Transverse colon (tissue), 4 donors: ENCODE measurements around the gene PLXND1. TPM values are rescaled to one million over a fixed set of nuclear protein-coding genes. Genes with fewer than 3 reads are reported as not detected.

Experiments
- DNase-seq: peaks from one replicate; pipeline ENCODE4 v3.0.0-alpha.2; 2019
- H3K27ac ChIP-seq, 4 donors: fragments of 200-600 bp; sonication (generic); 2 replicates each; pipeline ENCODE4 v1.5.1; 2016 to 2018; ENCODE audit warnings: inconsistent platforms in 4 of 4
- H3K27me3 ChIP-seq: fragments of 200-600 bp; sonication (generic); 2 replicates; pipeline ENCODE4 v1.5.1; 2017; ENCODE audit warnings: inconsistent platforms
- H3K36me3 ChIP-seq, 4 donors: fragments of 200-600 bp; sonication (generic); 2 replicates each; pipeline ENCODE4 v1.5.1; 2017 to 2019; ENCODE audit warnings: inconsistent platforms in 4 of 4
- H3K4me1 ChIP-seq, 4 donors: fragments of 200-600 bp; sonication (generic); 2 replicates each; pipeline ENCODE4 v1.5.1; 2017 to 2020; ENCODE audit warnings: inconsistent platforms in 4 of 4
- H3K4me3 ChIP-seq, 4 donors: fragments of 200-600 bp; sonication (generic); 1 replicate in 1 of 4; 2 replicates in 3 of 4; pipeline versions ENCODE4 v1.5.1 to v1.6.1; 2017 to 2019; ENCODE audit warnings: inconsistent platforms in 4 of 4
- H3K9me3 ChIP-seq, 2 donors: fragments of 200-600 bp; sonication (generic); 2 replicates each; pipeline ENCODE4 v1.5.1; 2017 to 2019; ENCODE audit warnings: inconsistent platforms in 2 of 2
- CTCF ChIP-seq, 5 experiments: fragments of 200-600 bp in 3 of 5; fragments of 450-650 bp in 2 of 5; sonication (generic) in 3 of 5; IDR thresholded peaks; 1 replicate in 2 of 5; 2 replicates in 3 of 5; pipeline ENCODE4 v1.5.1; 2016 to 2017; ENCODE audit warnings: antibody characterized with exemption in 5 of 5, inconsistent platforms in 3 of 5, mild to moderate bottlenecking in 2 of 5, moderate library complexity in 1 of 5
- EP300 ChIP-seq: sonication (generic); formaldehyde crosslinking; IDR thresholded peaks from one replicate; pipeline ENCODE4 v1.6.1; 2017; ENCODE audit warnings: antibody characterized with exemption, low read depth
- POLR2A ChIP-seq: fragments of 450-650 bp; IDR thresholded peaks from one replicate; pipeline ENCODE4 v1.6.1; 2016; ENCODE audit warnings: antibody characterized with exemption, mild to moderate bottlenecking, moderate library complexity
- POLR2AphosphoS5 ChIP-seq, 3 donors: sonication (generic); formaldehyde crosslinking; IDR thresholded peaks; one replicate each; pipeline ENCODE4 v1.6.1; 2016; ENCODE audit warnings: antibody characterized with exemption in 3 of 3
- whole genome bisulfite sequencing, 2 donors: methylation state at CpG; one replicate each; pipeline ENCODE4 v1.1.5; 2018; ENCODE audit warnings: low coverage in 1 of 2; 5-methylcytosine and 5-hydroxymethylcytosine counted together
- in situ Hi-C, 4 donors: fragments of 200-750 bp; cut with MboI; loops; one replicate each; pipeline versions ENCODE4 v1.15.0 to v1.15.1; 2017; ENCODE audit warnings: low sequenced_read_pairs in 3 of 4, low pct_ligation_motif_present in 1 of 4, low pct_unique_long_range_greater_than_20kb in 1 of 4
- intact Hi-C: fragments of 100-400 bp; cut with DNase I; formaldehyde crosslinking; loops from one replicate; pipeline ENCODE4 v1.15.1; 2023; ENCODE audit warnings: low total_unique reads
- total RNA-seq, 4 donors: library from RNA; depleted of rRNA; stranded (reverse); fragments of >200 nt; gene quantifications; one replicate each; pipeline ENCODE4 v1.1.0, GENCODE V29; 2016

The PLXND1 gene
- total RNA-seq, 4 donors from 2014 or later, result 26.4 to 71.8 (median 35.8) TPM

DNA sequence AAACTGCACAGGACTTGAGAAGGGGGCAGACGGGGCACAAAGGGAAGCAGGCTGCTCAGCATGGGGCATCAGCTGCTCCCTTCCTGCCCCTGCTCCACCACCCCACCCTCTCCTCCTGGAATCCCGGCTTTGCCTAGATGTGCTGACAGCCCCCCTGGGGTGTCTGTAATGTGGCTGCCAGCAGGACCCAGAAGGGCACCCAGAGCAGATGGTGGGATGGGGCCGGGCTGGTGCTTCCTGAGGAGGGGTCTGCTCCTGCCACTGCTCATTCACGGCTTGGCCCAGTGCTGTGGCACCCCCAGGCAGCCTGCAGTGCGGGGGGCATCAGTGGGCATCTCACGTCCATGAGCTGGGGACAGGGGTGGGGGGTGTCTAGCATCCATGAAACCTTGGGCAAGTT lies 53.3 kb downstream of the PLXND1 start:
- DNase-seq, result no peak
- Histone ChIP-seq H3K27me3 (no peaks in the 10 kb centered on the region), H3K4me1 (peaks cover 0 to 18% (median 8%) of the 10 kb centered on the region in 4 donors), H3K4me3 (no peak overlapping the region), H3K9me3 (no peaks in the 10 kb centered on the region), H3K27ac (no peak overlapping the region), H3K36me3 (no peaks in the 10 kb centered on the region)
- TF ChIP-seq POLR2A, result no peak
- TF ChIP-seq POLR2AphosphoS5 (IDR thresholded peaks at IDR 0.05), result no peak
- no peak for TF ChIP-seq CTCF (IDR thresholded peaks at IDR 0.05)
- no peak for TF ChIP-seq EP300
- 90% methylated on average over 6 of the region's 6 CpGs; no CpG with 5 or more reads in 1 of the 2 donors for WGBS, 2 donors
- in situ Hi-C loops, result no loop called here
- intact Hi-C loops, result no loop called here

DNA sequence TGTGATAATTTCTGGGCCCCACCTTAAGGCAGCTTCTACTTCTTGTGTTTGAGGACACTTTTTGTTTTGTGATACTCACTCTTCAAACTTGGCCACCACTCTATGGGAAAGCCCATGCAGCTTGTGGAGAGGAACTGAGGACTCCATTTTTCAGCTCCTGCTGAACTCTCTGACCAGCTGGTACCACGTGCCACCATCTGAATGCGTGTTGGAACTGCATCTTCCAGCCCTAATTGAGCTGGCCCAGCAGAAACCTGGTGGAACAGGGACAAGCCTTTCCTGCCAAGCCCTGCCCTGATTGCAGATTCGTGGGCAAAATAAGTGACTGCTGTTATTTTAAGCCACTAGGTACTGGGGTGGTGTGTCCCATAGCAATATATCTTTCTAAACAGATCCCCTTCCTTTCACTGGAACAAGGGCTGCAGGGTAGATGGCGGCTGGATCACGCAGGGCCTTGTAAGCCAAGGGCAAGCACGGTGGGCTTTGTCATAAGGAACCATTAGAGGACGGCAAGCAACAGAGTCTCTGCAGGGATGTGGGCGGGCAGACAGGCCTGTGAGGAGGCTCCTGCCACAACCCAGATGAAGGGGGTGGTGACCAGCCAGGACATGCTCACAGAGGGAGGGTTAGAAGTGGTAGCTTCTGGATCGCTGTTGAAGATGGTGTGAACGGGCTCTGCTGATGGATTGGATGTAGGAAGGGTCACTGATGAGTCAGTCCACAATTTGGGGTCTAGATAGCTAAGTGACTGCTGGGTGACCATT lies 54.0 kb downstream of the PLXND1 start:
- intact Hi-C loops, result no loop called here
- H3K36me3 ChIP-seq, result no peaks in the 10 kb centered on the region
- H3K9me3 ChIP-seq, result no peaks in the 10 kb centered on the region
- H3K4me1 ChIP-seq, result peaks cover 0 to 18% (median 4%) of the 10 kb centered on the region in 4 donors
- in situ Hi-C loops, result no loop called here
- WGBS, 2 donors, result 82% methylated on average over 10 of the region's 10 CpGs; no CpG with 5 or more reads in 1 of the 2 donors
- TF ChIP-seq EP300 (no peak), POLR2A (no peak), POLR2AphosphoS5 (IDR thresholded peaks at IDR 0.05) (no peak), CTCF (IDR thresholded peaks at IDR 0.05) (no peak)
- no peaks in the 10 kb centered on the region for H3K27me3 ChIP-seq
- DNase-seq, result no peak
- H3K27ac ChIP-seq, result no peak overlapping the region
- no peak overlapping the region for H3K4me3 ChIP-seq

DNA sequence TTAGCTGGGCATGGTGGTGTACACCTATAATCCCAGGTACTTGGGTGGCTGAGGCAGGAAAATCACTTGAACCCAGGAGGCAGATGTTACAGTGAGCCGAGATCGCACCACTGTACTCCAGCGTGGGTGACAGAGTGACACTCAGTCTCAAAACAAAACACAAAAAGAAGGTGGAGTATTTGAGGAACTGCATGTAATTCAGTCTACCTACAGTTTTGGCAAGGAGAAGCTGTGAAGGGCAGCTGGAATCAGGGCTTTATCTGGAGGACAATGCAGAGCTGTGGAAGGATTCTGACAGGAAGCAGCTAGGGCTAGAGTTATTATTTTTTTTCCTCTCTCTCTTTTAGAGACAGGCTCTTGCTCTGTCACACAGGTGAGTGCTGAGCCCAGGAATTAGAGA lies 56.7 kb downstream of the PLXND1 start:
- Histone ChIP-seq H3K27ac (no peak overlapping the region), H3K27me3 (no peaks in the 10 kb centered on the region), H3K4me1 (peaks cover 0 to 11% (median 0%) of the 10 kb centered on the region in 4 donors), H3K36me3 (no peaks in the 10 kb centered on the region), H3K9me3 (no peaks in the 10 kb centered on the region), H3K4me3 (no peak overlapping the region)
- in situ Hi-C loops, result no loop called here
- intact Hi-C loops, result no loop called here
- TF ChIP-seq CTCF (IDR thresholded peaks at IDR 0.05) (no peak), POLR2A (no peak), POLR2AphosphoS5 (IDR thresholded peaks at IDR 0.05) (no peak), EP300 (no peak)
- 78 to 89% methylated on average over 3 of the region's 3 CpGs for WGBS, 2 donors
- no peak for DNase-seq

DNA sequence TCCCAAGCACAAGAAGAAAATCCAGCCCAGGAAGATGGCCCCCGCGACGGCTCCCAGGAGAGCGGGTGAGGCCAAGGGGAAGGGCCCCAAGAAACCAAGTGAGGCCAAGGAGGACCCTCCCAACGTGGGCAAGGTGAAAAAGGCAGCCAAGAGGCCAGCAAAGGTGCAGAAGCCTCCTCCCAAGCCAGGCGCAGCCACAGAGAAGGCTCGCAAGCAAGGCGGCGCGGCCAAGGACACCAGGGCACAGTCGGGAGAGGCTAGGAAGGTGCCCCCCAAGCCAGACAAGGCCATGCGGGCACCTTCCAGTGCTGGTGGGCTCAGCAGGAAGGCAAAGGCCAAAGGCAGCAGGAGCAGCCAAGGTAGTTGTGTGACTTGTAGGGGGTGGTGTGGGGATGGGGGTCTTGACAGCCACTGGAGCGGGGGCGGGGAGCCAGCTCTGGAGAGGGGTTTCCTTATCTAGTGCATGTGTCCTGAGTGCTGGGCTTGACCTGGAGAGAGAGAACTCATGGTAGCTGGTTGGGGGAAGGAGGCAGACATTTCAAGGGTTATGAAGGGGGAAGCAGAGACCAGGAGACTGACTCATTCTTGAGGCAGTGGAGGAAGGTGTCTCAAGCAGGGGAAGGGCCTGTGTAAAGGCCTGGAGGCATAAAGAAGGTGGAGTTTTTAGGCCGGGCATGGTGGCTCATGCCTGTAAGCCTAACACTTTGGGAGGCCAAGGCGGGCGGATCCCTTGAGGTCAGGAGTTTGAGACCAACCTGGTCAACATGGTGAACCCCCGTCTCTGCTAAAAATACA lies 57.3 kb downstream of the PLXND1 start:
- WGBS, 2 donors, result 90 to 95% methylated on average over 8 to 18 of the region's 18 CpGs
- H3K4me3 ChIP-seq, result no peak overlapping the region

More for the DNA sequence above, 57.3 kb downstream of the PLXND1 start:
- Histone ChIP-seq H3K4me1 (peaks cover 0 to 5% (median 0%) of the 10 kb centered on the region in 4 donors), H3K27me3 (no peaks in the 10 kb centered on the region), H3K27ac (no peak overlapping the region), H3K36me3 (no peaks in the 10 kb centered on the region), H3K9me3 (no peaks in the 10 kb centered on the region)
- no peak for TF ChIP-seq EP300
- TF ChIP-seq CTCF (IDR thresholded peaks at IDR 0.05), result no peak
- no peak for TF ChIP-seq POLR2AphosphoS5 (IDR thresholded peaks at IDR 0.05)
- TF ChIP-seq POLR2A, result no peak
- intact Hi-C loops, result no loop called here
- in situ Hi-C loops, result no loop called here
- no peak for DNase-seq
